HUES48 (cell line): ENCODE results near the gene HIP1R.

Experiments
- H3K27ac ChIP-seq: one replicate; pipeline ENCODE4 v1.7.0; 2013; ENCODE audit warnings: low read depth, low read length, inconsistent platforms
- H3K27me3 ChIP-seq: 2 replicates; pipeline ENCODE4 v1.6.1; 2013; ENCODE audit warnings: mild to moderate bottlenecking, low read length; ENCODE audit not compliant: control insufficient read depth, insufficient read depth
- H3K36me3 ChIP-seq: 2 replicates; pipeline ENCODE4 v1.6.1; 2013; ENCODE audit warnings: low read length; ENCODE audit not compliant: control insufficient read depth, insufficient read depth
- H3K4me1 ChIP-seq: 2 replicates; pipeline ENCODE4 v1.6.1; 2013; ENCODE audit warnings: mild to moderate bottlenecking, low read length; ENCODE audit not compliant: control insufficient read depth, insufficient read depth
- H3K4me3 ChIP-seq: 2 replicates; pipeline ENCODE4 v1.5.1; 2013; ENCODE audit warnings: mild to moderate bottlenecking, low read depth, low read length
- H3K9ac ChIP-seq: 2 replicates; pipeline ENCODE4 v1.6.1; 2013; ENCODE audit warnings: mild to moderate bottlenecking, low read depth, low read length, moderate library complexity
- H3K9me3 ChIP-seq: 2 replicates; pipeline ENCODE4 v1.6.1; 2013; ENCODE audit warnings: low read length; ENCODE audit not compliant: control insufficient read depth, insufficient read depth

Gene HIP1R

DNA sequence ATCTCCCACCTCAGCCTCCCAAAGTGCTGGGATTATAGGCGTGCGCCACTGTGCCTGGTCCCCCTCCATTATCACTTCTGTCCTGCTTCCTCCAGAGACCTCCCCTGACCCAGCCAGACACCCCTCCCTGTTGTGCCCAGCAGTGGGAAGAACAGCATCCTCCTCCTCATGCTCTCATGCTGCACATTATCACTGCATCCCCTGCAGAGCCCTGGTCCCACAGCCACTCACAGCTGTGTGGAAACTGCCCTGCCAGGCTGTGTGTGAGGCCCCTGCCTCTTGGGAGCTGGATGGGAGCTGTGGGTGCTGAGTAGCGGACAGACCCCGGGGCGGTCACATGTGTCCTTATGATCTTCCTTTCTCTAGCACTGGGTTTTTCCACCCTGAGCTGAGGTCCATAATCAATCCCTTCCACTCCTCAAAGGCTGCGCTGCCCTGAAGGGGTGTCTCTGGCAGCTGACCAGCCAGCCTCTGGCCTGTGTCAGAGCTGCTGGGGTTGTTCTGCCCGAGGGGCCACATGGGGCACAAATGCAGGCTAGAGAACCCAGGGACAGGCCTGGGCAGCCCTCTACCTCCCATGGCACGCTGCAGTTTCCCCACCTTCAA is 9.2 kb downstream of the HIP1R start:
- Histone ChIP-seq H3K9me3 (no peaks in the 10 kb centered on the region), H3K9ac (no peak overlapping the region), H3K4me1 (peaks cover 14% of the 10 kb centered on the region), H3K27ac (no peak overlapping the region), H3K36me3 (no peaks in the 10 kb centered on the region), H3K4me3 (no peak overlapping the region), H3K27me3 (no peaks in the 10 kb centered on the region)

DNA sequence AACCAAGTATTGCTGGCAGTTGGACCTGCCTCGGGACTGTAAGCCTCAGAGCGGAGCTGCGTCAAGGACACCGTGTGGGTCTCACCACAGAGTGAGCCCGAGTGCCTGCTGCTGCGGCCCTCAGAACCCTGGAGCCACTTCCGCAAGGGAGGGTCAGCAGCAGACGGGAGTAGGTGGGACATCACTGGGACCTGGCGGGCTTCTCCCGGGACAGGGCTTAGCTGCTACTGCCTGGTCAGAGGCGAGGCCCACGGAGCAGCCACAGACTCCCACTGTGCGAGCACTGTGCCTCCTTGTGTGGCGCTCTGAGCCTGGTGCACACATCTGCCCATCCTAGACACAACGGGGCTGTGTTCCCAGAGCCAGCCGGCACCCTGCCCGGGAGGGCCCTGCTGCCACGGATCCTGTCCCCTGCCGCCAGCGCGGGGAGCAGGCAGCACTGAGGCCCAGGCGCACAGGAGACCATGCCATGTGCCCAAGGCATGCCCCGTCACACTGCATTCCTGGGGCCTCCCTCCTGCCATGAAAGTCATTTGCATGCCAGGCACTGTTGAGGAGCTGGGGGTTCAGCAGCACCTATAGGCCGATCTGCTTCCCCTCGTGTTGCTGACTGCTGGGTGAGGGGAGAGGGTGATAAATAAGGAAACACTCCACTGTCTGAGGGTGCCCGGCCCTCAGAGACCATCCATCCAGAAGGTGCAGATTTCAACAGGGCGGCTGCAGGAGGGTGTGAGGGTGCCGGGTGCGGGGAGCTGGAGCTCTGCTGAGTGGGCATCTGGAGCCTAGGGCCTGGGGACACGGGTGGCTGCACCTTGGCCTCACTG is 10.0 kb downstream of the HIP1R start:
- Histone ChIP-seq H3K36me3 (no peaks in the 10 kb centered on the region), H3K4me1 (peaks cover 14% of the 10 kb centered on the region), H3K9me3 (no peaks in the 10 kb centered on the region), H3K27ac (no peak overlapping the region), H3K9ac (no peak overlapping the region), H3K27me3 (no peaks in the 10 kb centered on the region), H3K4me3 (no peak overlapping the region)

DNA sequence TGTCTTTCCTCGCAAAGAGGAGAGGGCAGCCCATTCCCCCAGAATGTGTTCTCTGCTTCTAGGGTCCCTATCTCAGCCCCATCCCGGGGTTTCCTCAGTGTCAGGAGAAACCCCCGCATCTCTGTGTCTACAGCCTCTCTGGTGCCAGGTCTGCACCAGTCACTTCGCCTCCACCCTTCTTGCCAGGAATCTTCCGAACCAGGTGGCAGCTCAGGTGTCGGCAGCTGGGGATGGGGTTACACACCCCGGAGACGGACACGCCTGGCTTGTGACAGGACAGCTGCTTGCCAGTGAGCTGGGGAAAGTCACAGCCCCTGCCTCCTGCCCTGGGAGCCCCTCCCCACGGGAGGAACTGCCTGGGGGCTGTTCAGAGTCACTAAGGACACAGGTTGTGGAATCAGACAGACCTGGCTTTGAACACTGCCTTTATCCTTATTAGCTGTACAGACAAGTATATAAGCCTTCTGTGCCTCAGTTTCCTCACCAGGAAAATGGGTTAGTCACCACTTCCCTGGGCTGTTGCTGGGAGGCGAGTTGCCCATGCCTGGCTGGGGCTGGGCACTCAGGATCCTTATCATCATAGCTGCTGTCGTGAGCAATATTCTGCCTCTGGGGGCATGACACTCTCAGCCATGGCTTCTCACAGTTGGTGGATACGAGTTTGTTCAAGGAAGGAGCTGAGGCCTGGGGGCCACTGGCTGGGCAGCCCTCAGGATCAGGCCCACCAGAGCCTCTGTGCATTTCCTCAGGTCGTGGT is 10.8 kb downstream of the HIP1R start:
- peaks cover 14% of the 10 kb centered on the region for H3K4me1 ChIP-seq
- no peak overlapping the region for H3K9ac ChIP-seq
- H3K27me3 ChIP-seq = no peaks in the 10 kb centered on the region
- no peak overlapping the region for H3K27ac ChIP-seq
- no peaks in the 10 kb centered on the region for H3K36me3 ChIP-seq
- H3K9me3 ChIP-seq = no peaks in the 10 kb centered on the region
- H3K4me3 ChIP-seq = no peak overlapping the region

DNA sequence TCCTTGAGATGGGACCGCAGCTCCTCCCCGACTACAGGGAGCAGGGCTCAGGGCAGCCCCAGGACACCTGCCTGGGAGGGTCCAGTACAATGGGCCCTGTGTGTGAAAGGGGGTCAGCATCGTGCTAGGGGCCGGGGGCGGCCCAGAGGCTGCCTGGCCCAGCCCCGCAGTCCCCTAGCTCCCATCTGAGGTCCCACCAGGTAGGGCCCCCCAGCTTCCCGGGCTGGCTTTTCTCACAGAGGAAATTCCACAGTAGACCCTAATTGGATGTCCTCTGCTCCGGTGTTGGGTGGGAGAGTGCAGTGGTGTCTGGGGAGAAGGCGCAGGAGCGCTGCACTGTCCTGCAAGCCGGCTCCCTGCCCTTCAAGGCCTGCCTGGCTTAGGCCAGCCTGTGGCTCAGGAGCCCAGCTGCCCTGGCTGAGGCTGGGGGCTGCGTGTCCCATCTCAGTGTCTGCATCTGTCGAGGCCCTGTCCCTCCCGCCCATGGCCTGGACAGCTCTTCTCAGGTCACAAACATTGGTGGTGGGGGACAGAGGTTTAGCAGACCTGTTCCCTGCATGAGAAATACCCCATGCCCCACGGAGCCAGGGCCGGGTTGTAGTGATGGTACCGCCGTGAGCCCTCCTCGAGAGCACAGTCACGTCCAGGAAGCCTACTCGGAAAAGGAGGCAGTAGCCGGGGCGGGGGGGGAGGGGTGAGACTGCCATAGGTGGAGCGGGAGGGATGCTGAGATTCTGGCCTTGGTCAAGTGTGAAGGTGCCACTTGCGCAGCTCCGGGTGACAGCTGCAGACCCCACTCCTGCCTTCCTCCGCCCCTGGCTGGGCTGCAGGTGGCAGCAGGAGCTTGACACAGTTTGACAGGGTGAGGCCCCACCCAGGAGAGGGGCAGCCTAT is 11.6 kb downstream of the HIP1R start:
- Histone ChIP-seq H3K27ac (no peak overlapping the region), H3K36me3 (no peaks in the 10 kb centered on the region), H3K9ac (no peak overlapping the region), H3K27me3 (no peaks in the 10 kb centered on the region), H3K4me3 (no peak overlapping the region), H3K4me1 (peaks cover 9% of the 10 kb centered on the region), H3K9me3 (no peaks in the 10 kb centered on the region)

DNA sequence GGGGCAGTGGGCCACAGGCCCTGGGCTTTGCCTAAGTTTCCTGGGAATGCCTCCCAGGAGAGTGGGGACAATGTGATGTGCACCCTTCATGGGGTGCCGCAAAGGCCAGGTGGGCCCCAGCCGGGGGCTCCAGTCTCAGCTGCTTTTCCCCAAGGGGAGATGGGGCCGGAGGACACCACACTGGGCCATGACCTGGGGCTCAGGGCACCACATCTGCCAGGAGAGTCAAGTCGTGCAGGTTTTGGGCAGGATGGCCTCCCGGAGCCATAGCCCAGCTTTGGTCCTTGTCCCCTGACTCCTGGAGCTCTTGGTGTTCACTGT is 12.2 kb downstream of the HIP1R start:
- H3K9me3 ChIP-seq = no peaks in the 10 kb centered on the region
- no peak overlapping the region for H3K27ac ChIP-seq
- no peaks in the 10 kb centered on the region for H3K36me3 ChIP-seq
- H3K4me1 ChIP-seq = peaks cover 3% of the 10 kb centered on the region
- no peak overlapping the region for H3K9ac ChIP-seq
- H3K4me3 ChIP-seq = no peak overlapping the region
- H3K27me3 ChIP-seq = no peaks in the 10 kb centered on the region

GRCh38 chr12:122847921-122848421 is 12.7 kb downstream of the HIP1R start:
- no peak overlapping the region for H3K27ac ChIP-seq
- H3K4me1 ChIP-seq = no peaks in the 10 kb centered on the region
- H3K36me3 ChIP-seq = no peaks in the 10 kb centered on the region
- H3K4me3 ChIP-seq = no peak overlapping the region
- H3K9ac ChIP-seq = no peak overlapping the region
- no peaks in the 10 kb centered on the region for H3K27me3 ChIP-seq
- no peaks in the 10 kb centered on the region for H3K9me3 ChIP-seq

GRCh38 chr12:122848471-122849351 is 13.5 kb downstream of the HIP1R start:
- Histone ChIP-seq H3K27ac (no peak overlapping the region), H3K4me3 (no peak overlapping the region), H3K9me3 (no peaks in the 10 kb centered on the region), H3K27me3 (no peaks in the 10 kb centered on the region), H3K9ac (no peak overlapping the region), H3K36me3 (no peaks in the 10 kb centered on the region), H3K4me1 (no peaks in the 10 kb centered on the region)

DNA sequence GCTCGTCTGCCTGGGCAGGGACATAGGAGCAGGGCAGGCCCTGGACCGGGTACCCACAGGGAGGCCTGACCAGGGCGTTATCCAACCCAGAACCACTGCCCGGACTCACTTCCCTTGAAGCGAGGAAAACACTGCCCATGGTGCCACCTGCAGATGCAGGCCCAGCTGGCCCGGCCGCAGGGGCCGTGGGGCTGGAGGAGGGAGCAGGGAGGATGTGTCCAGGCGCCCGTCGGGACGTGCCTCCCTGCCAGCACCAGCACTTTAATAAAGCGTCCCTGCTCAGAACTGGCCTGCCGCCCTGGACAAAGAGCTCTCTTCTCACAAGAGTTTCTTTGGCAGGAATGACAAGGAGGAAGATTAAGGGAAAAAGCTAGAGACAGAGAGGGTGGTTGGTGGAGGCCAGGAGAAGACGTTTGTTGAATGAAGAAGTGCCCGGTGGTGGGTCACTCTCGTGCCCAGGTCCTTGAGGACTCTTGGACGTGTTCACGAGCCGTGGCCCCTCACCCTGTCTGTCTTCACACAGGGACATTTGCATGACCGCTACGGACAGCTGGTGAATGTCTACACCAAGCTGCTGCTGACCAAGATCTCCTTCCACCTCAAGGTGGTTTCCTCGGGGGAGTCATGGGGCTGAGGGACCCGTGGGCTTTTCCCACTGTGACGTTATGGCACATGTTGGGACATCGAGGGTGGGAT is 14.2 kb downstream of the HIP1R start:
- Histone ChIP-seq H3K27ac (no peak overlapping the region), H3K4me3 (no peak overlapping the region), H3K9me3 (no peaks in the 10 kb centered on the region), H3K9ac (no peak overlapping the region), H3K4me1 (no peaks in the 10 kb centered on the region), H3K36me3 (no peaks in the 10 kb centered on the region), H3K27me3 (no peaks in the 10 kb centered on the region)

DNA sequence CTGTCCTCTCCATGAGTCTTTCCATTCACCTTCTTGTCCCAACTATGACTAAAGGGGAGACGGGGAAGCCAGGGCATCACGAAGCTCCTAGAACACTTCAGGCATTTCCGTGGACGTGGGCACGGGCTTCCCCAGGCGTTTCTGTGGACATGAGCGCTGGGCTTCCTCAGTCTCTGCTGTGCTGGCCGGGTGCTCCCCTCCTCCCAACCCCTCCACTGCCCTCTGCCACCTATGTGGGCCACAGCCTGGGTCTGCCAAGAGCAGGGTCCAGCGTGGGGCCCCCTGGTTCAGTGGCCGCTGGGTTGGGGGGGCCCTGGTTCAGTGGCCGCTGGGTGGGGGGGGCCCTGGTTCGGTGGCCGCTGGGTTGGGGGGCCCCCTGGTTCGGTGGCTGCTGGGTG is 14.8 kb downstream of the HIP1R start:
- Histone ChIP-seq H3K4me3 (no peak overlapping the region), H3K27ac (no peak overlapping the region), H3K36me3 (no peaks in the 10 kb centered on the region), H3K9me3 (no peaks in the 10 kb centered on the region), H3K9ac (no peak overlapping the region), H3K4me1 (no peaks in the 10 kb centered on the region), H3K27me3 (no peaks in the 10 kb centered on the region)
